CD14-positive monocyte (primary cell): ENCODE data around the gene AVPR2. TPM values are rescaled to one million over a fixed set of nuclear protein-coding genes. Genes with fewer than 3 reads are reported as not detected.

ENCODE experiments used
- DNase-seq, 3 donors: peaks; one replicate each; pipeline ENCODE4 v3.0.0-alpha.2; 2011 to 2022
- H2AFZ ChIP-seq: 2 replicates; pipeline ENCODE4 v1.6.0; 2012; ENCODE audit warnings: mild to moderate bottlenecking, low read depth, low read length, inconsistent platforms; ENCODE audit not compliant: insufficient read depth, poor library complexity, severe bottlenecking
- H3K27ac ChIP-seq, 2 donors: 1 replicate in 1 of 2; 2 replicates in 1 of 2; pipeline ENCODE4 v1.5.1; 2012 to 2013; ENCODE audit warnings: low read length in 2 of 2, control low read depth in 1 of 2, inconsistent platforms in 1 of 2, low read depth in 1 of 2, mild to moderate bottlenecking in 1 of 2
- H3K27me3 ChIP-seq, 2 donors: one replicate each; pipeline versions ENCODE4 v1.6.0 to v1.6.1; 2011 to 2013; ENCODE audit warnings: low read length in 2 of 2; ENCODE audit not compliant: control insufficient read depth in 2 of 2, insufficient read depth in 2 of 2
- H3K36me3 ChIP-seq, 2 donors: replicated peaks in 1 of 2; 1 replicate in 1 of 2; 2 replicates in 1 of 2; pipeline versions ENCODE4 v1.5.1 to v1.6.1; 2012 to 2013; ENCODE audit warnings: low read length in 2 of 2, control low read depth in 1 of 2, inconsistent platforms in 1 of 2, mild to moderate bottlenecking in 1 of 2; ENCODE audit not compliant: insufficient read depth in 2 of 2, control insufficient read depth in 1 of 2
- H3K4me1 ChIP-seq, 2 donors: 1 replicate in 1 of 2; 2 replicates in 1 of 2; pipeline versions ENCODE4 v1.5.1 to v1.6.1; 2012 to 2013; ENCODE audit warnings: low read length in 2 of 2, control low read depth in 1 of 2, inconsistent platforms in 1 of 2, mild to moderate bottlenecking in 1 of 2, moderate library complexity in 1 of 2; ENCODE audit not compliant: insufficient read depth in 2 of 2, control insufficient read depth in 1 of 2
- H3K4me2 ChIP-seq: replicated peaks from 2 replicates; pipeline ENCODE3; 2012; ENCODE audit warnings: low read length, moderate library complexity, mild to moderate bottlenecking; ENCODE audit not compliant: poor library complexity, severe bottlenecking; ENCODE audit errors: extremely low read depth
- H3K4me3 ChIP-seq, 3 experiments: fragments of 200-600 bp in 1 of 3; sonication (generic) in 1 of 3; replicated peaks in 1 of 3; 1 replicate in 2 of 3; 2 replicates in 1 of 3; pipeline ENCODE4 v1.5.1; 2011 to 2013; ENCODE audit warnings: low read length in 3 of 3, mild to moderate bottlenecking in 3 of 3, control low read depth in 2 of 3, low read depth in 2 of 3, inconsistent platforms in 1 of 3, moderate library complexity in 1 of 3
- H3K79me2 ChIP-seq: 2 replicates; pipeline ENCODE4 v1.6.0; 2012; ENCODE audit warnings: mild to moderate bottlenecking, control low read depth, inconsistent platforms, low read length, moderate library complexity; ENCODE audit not compliant: insufficient read depth
- H3K9ac ChIP-seq: 2 replicates; pipeline ENCODE4 v1.6.0; 2017; ENCODE audit warnings: low read length, mild to moderate bottlenecking; ENCODE audit not compliant: insufficient read depth, poor library complexity, severe bottlenecking
- H3K9me3 ChIP-seq, 2 donors: replicated peaks in 1 of 2; 1 replicate in 1 of 2; 2 replicates in 1 of 2; pipeline versions ENCODE4 v1.5.1 to v1.6.1; 2012 to 2013; ENCODE audit warnings: low read length in 2 of 2, control low read depth in 1 of 2; ENCODE audit not compliant: control insufficient read depth in 1 of 2, insufficient read depth in 1 of 2
- H4K20me1 ChIP-seq: 2 replicates; pipeline ENCODE4 v1.6.0; 2012; ENCODE audit warnings: mild to moderate bottlenecking, low read length, control low read depth, moderate library complexity; ENCODE audit not compliant: insufficient read depth
- H3K27ac Mint-ChIP-seq, 7 donors: one replicate each; pipeline ENCODE4 v1.8.0; 2020; ENCODE audit warnings: mild to moderate bottlenecking in 7 of 7, mixed read lengths in 7 of 7, moderate library complexity in 6 of 7, inconsistent platforms in 2 of 7
- H3K27me3 Mint-ChIP-seq, 3 donors: one replicate each; pipeline ENCODE4 v1.8.0; 2021 to 2022; ENCODE audit warnings: low read depth in 3 of 3, mild to moderate bottlenecking in 3 of 3, mixed read lengths in 3 of 3, moderate library complexity in 3 of 3, inconsistent platforms in 1 of 3
- H3K36me3 Mint-ChIP-seq, 2 donors: one replicate each; pipeline ENCODE4 v1.8.0; 2020; ENCODE audit warnings: mixed read lengths in 2 of 2, inconsistent platforms in 1 of 2, mild to moderate bottlenecking in 1 of 2
- H3K4me1 Mint-ChIP-seq: one replicate; pipeline ENCODE4 v1.8.0; 2020; ENCODE audit warnings: mild to moderate bottlenecking, mixed read lengths
- H3K4me3 Mint-ChIP-seq, 2 donors: one replicate each; pipeline ENCODE4 v1.8.0; 2020; ENCODE audit warnings: mild to moderate bottlenecking in 2 of 2, mixed read lengths in 2 of 2, moderate library complexity in 1 of 2
- H3K9me3 Mint-ChIP-seq, 7 donors: one replicate each; pipeline ENCODE4 v1.8.0; 2020 to 2022; ENCODE audit warnings: mixed read lengths in 7 of 7, mild to moderate bottlenecking in 6 of 7, moderate library complexity in 6 of 7, inconsistent platforms in 2 of 7
- CTCF ChIP-seq: fragments of 200-600 bp; IDR thresholded peaks from one replicate; pipeline ENCODE4 v1.8.0; 2022; ENCODE audit warnings: antibody characterized with exemption, mild to moderate bottlenecking
- WGBS: methylation state at CpG from one replicate; pipeline ENCODE4 v1.1.5; 2013; ENCODE audit warnings: missing lambda C conversion rate; ENCODE audit not compliant: insufficient coverage; 5-methylcytosine and 5-hydroxymethylcytosine counted together
- intact Hi-C, 2 donors: fragments of 100-400 bp; cut with micrococcal nuclease; formaldehyde crosslinking; loops; one replicate each; pipeline versions ENCODE4 v1.15.0 to v1.15.1; 2023
- polyA plus RNA-seq, 3 donors: library from polyadenylated mRNA; depleted of rRNA in 1 of 3; unstranded in 2 of 3; stranded (reverse) in 1 of 3; fragments of 300-500 nt in 2 of 3; fragments of >200 nt in 1 of 3; fragmentation: Illumina TruSeq in 2 of 3; gene quantifications; 1 replicate in 2 of 3; 2 replicates in 1 of 3; pipeline ENCODE4 v1.2.3, GENCODE V29; 2012 to 2021

AVPR2 gene
- polyA plus RNA-seq, 3 donors = 0.14 to 0.27 TPM; not detected in 1

- no peak overlapping the region for H3K27ac ChIP-seq
- no peaks in the 10 kb centered on the region for H3K36me3 ChIP-seq
- H4K20me1 ChIP-seq = no peaks in the 10 kb centered on the region
- no peak overlapping the region for H3K9ac ChIP-seq
- Mint-ChIP-seq H3K27me3 (peaks cover 4 to 41% (median 22%) of the 10 kb centered on the region in 3 donors), H3K27ac (no peak overlapping the region), H3K4me1 (no peaks in the 10 kb centered on the region), H3K9me3 (peaks cover 0 to 7% (median 0%) of the 10 kb centered on the region in 7 donors), H3K4me3 (no peak overlapping the region), H3K36me3 (no peaks in the 10 kb centered on the region)
- 90% methylated on average over 12 of the region's 26 CpGs for WGBS
- no peaks in the 10 kb centered on the region for H3K4me1 ChIP-seq
- intact Hi-C loops = no loop called here
- H3K9me3 ChIP-seq = no peaks in the 10 kb centered on the region
- no peak overlapping the region for H2AFZ ChIP-seq
- no peak for TF ChIP-seq CTCF
- no peak overlapping the region for H3K4me3 ChIP-seq
- DNase-seq = no peak
- H3K4me2 ChIP-seq = no peak overlapping the region
- H3K27me3 ChIP-seq = no peaks in the 10 kb centered on the region
- no peaks in the 10 kb centered on the region for H3K79me2 ChIP-seq
Measured at GRCh38 chrX:153868576-153869472, 35.6 kb upstream of the AVPR2 start.

- H3K27me3 ChIP-seq = no peaks in the 10 kb centered on the region
- no peaks in the 10 kb centered on the region for H3K79me2 ChIP-seq
- Mint-ChIP-seq H3K4me1 (no peaks in the 10 kb centered on the region), H3K4me3 (no peak overlapping the region), H3K27me3 (peaks cover 6 to 48% (median 26%) of the 10 kb centered on the region in 3 donors), H3K36me3 (no peaks in the 10 kb centered on the region), H3K27ac (no peak overlapping the region), H3K9me3 (peaks cover 0 to 10% (median 0%) of the 10 kb centered on the region in 7 donors)
- no peak for DNase-seq
- WGBS = 92% methylated on average over 5 of the region's 31 CpGs
- no peak overlapping the region for H3K4me2 ChIP-seq
- intact Hi-C loops = no loop called here
- H3K4me1 ChIP-seq = no peaks in the 10 kb centered on the region
- no peak overlapping the region for H3K9ac ChIP-seq
- H2AFZ ChIP-seq = no peak overlapping the region
- TF ChIP-seq CTCF = no peak
- H3K27ac ChIP-seq = no peak overlapping the region
- H3K4me3 ChIP-seq = no peak overlapping the region
- no peaks in the 10 kb centered on the region for H3K9me3 ChIP-seq
- no peaks in the 10 kb centered on the region for H3K36me3 ChIP-seq
- H4K20me1 ChIP-seq = no peaks in the 10 kb centered on the region
Measured at GRCh38 chrX:153869473-153870287, 34.8 kb upstream of the AVPR2 start.
